Measurements from ENCODE around the gene PAX7.

PAX7 gene

DNA sequence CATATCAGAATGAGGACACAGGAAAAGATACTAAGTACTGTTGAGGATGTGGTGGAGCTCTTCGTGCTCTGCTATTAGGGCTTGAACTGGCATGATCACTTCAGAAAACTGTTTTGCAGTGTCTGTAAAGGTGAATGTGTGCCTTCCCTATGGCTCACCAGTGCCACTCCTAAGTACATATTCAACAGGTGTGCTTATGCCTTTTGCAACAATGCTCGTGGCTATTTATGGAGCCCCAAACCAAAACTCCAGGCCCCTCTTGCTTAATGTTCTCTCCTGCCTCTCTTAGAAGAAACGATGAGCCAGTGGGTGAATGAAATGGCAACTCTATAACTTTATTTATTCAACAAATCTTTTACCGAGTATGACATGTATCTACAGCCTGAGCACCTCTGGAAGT lies 158.6 kb downstream of the PAX7 start:
- no peak overlapping the region for H3K27ac ChIP-seq (ENCODE audit: low read length)
- no peak overlapping the region for H3K4me2 ChIP-seq (ENCODE audit: low read length)
- no peak overlapping the region for H3K9ac ChIP-seq (ENCODE audit: low read length)
- no peak overlapping the region for H3K4me3 ChIP-seq (ENCODE audit: low read length)
- no peaks in the 10 kb centered on the region for H3K36me3 ChIP-seq (replicated peaks; ENCODE audit: low read depth, low read length)
- no peaks in the 10 kb centered on the region for H3K79me2 ChIP-seq (ENCODE audit: low read length)
- TF ChIP-seq EZH2phosphoT487 (IDR thresholded peaks at IDR 0.05; ENCODE audit: low read depth) (no peak), CTCF (IDR thresholded peaks at IDR 0.05; ENCODE audit: low read depth, low read length) (no peak)
- no peaks in the 10 kb centered on the region for H4K20me1 ChIP-seq (ENCODE audit: insufficient read depth, low read length)
- no peaks in the 10 kb centered on the region for H3K27me3 ChIP-seq (ENCODE audit: low read depth, low read length)
- no peak overlapping the region for H2AFZ ChIP-seq (ENCODE audit: low read depth, low read length)
- H3K4me1 ChIP-seq (ENCODE audit: low read length): no peaks in the 10 kb centered on the region
- no peaks in the 10 kb centered on the region for H3K9me3 ChIP-seq (ENCODE audit: insufficient read depth, low read length)

DNA sequence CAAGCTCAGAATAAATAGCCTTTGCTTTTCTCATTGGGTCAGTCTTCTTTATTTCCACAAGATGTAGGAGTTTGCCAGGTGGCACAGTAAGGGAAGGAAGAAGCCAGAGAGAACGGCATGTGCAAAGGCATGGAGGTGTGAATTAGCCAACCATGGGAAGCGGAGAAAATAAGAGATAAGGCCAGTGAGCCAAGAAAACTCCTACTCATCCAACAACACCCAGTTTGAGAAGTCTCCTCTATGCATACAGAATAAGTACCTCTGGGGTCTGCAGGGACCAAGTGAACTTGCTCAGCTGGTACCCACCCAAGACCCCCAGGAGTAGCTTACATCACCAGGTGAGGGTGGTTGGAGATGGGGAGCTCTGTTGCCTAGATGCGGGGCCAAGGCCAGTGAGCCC lies 162.1 kb downstream of the PAX7 start:
- Histone ChIP-seq H3K9me3 (ENCODE audit: insufficient read depth, low read length) (no peaks in the 10 kb centered on the region), H3K27ac (ENCODE audit: low read length) (no peak overlapping the region), H3K9ac (ENCODE audit: low read length) (no peak overlapping the region), H3K36me3 (replicated peaks; ENCODE audit: low read depth, low read length) (no peaks in the 10 kb centered on the region), H4K20me1 (ENCODE audit: insufficient read depth, low read length) (no peaks in the 10 kb centered on the region), H3K79me2 (ENCODE audit: low read length) (no peaks in the 10 kb centered on the region), H3K4me2 (ENCODE audit: low read length) (no peak overlapping the region), H3K4me1 (ENCODE audit: low read length) (no peaks in the 10 kb centered on the region), H3K4me3 (ENCODE audit: low read length) (no peak overlapping the region), H2AFZ (ENCODE audit: low read depth, low read length) (no peak overlapping the region), H3K27me3 (ENCODE audit: low read depth, low read length) (no peaks in the 10 kb centered on the region)
- TF ChIP-seq CTCF (IDR thresholded peaks at IDR 0.05; ENCODE audit: low read depth, low read length) (no peak), EZH2phosphoT487 (IDR thresholded peaks at IDR 0.05; ENCODE audit: low read depth) (no peak)

GRCh38 chr1:18793164-18793563 lies 162.5 kb downstream of the PAX7 start:
- Histone ChIP-seq H3K27me3 (ENCODE audit: low read depth, low read length) (no peaks in the 10 kb centered on the region), H2AFZ (ENCODE audit: low read depth, low read length) (no peak overlapping the region), H3K79me2 (ENCODE audit: low read length) (no peaks in the 10 kb centered on the region), H3K27ac (ENCODE audit: low read length) (no peak overlapping the region), H3K9me3 (ENCODE audit: insufficient read depth, low read length) (no peaks in the 10 kb centered on the region), H3K4me3 (ENCODE audit: low read length) (no peak overlapping the region), H3K9ac (ENCODE audit: low read length) (no peak overlapping the region), H3K4me1 (ENCODE audit: low read length) (no peaks in the 10 kb centered on the region), H3K36me3 (replicated peaks; ENCODE audit: low read depth, low read length) (no peaks in the 10 kb centered on the region), H4K20me1 (ENCODE audit: insufficient read depth, low read length) (no peaks in the 10 kb centered on the region), H3K4me2 (ENCODE audit: low read length) (no peak overlapping the region)
- TF ChIP-seq EZH2phosphoT487 (IDR thresholded peaks at IDR 0.05; ENCODE audit: low read depth) (no peak), CTCF (IDR thresholded peaks at IDR 0.05; ENCODE audit: low read depth, low read length) (no peak)

DNA sequence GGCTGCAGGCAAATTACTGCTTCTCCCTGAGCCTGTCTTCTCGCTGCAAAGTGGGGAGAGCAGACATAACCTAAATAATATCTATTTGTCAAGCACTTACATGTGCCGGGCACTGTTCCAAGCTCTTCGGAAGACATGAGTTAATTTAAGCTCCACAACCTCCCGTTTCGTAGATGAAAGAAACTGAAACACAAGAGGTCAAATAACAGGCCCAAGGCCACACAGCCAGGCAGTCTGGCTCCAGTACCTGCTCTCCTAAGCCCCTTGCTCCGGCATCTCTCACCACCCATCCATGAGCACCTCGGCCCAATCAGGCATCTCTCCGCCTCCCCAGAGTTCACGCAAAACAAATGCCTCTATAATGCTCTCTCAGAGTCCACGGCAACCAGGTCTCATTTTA lies 163.4 kb downstream of the PAX7 start:
- Histone ChIP-seq H3K4me2 (ENCODE audit: low read length) (no peak overlapping the region), H3K4me3 (ENCODE audit: low read length) (no peak overlapping the region), H3K9ac (ENCODE audit: low read length) (no peak overlapping the region), H3K27ac (ENCODE audit: low read length) (no peak overlapping the region), H3K79me2 (ENCODE audit: low read length) (no peaks in the 10 kb centered on the region), H3K36me3 (replicated peaks; ENCODE audit: low read depth, low read length) (no peaks in the 10 kb centered on the region), H3K9me3 (ENCODE audit: insufficient read depth, low read length) (no peaks in the 10 kb centered on the region), H4K20me1 (ENCODE audit: insufficient read depth, low read length) (no peaks in the 10 kb centered on the region), H3K4me1 (ENCODE audit: low read length) (no peaks in the 10 kb centered on the region), H3K27me3 (ENCODE audit: low read depth, low read length) (no peaks in the 10 kb centered on the region), H2AFZ (ENCODE audit: low read depth, low read length) (no peak overlapping the region)
- TF ChIP-seq EZH2phosphoT487 (IDR thresholded peaks at IDR 0.05; ENCODE audit: low read depth) (no peak), CTCF (IDR thresholded peaks at IDR 0.05; ENCODE audit: low read depth, low read length) (no peak)
